ENCODE results near the gene TNFRSF18.

Gene TNFRSF18

GRCh38 chr1:1189111-1189510, 17.3 kb downstream of the TNFRSF18 start:
- no peak overlapping the region for H3K27ac ChIP-seq (replicated peaks)
- TF ChIP-seq SPI1 (IDR thresholded peaks at IDR 0.05; ENCODE audit: borderline replicate concordance, low read depth), result peak; percentile 29; the same call in 1 of the 2 replicates
- TF ChIP-seq CTCF (IDR thresholded peaks at IDR 0.05; ENCODE audit: insufficient read depth, low read length), result no peak
- no peak for TF ChIP-seq REST (IDR thresholded peaks at IDR 0.05; ENCODE audit: insufficient replicate concordance, low read depth)
- no peak overlapping the region for H3K4me3 ChIP-seq (replicated peaks; ENCODE audit: insufficient read depth, low read length)
- DNase-seq (ENCODE audit: low read depth in 1 of 2, low spot score in 1 of 2), result peak in 1 of 2 experiments; percentile 61
- no peaks in the 10 kb centered on the region for H3K27me3 ChIP-seq (ENCODE audit: insufficient read depth, poor library complexity, severe bottlenecking)

- no peak overlapping the region for H3K27ac ChIP-seq (replicated peaks)
- no peak for DNase-seq (ENCODE audit: low read depth in 1 of 2, low spot score in 1 of 2)
- no peak overlapping the region for H3K4me3 ChIP-seq (replicated peaks; ENCODE audit: insufficient read depth, low read length)
- H3K27me3 ChIP-seq (ENCODE audit: insufficient read depth, poor library complexity, severe bottlenecking), result no peaks in the 10 kb centered on the region
- TF ChIP-seq REST (IDR thresholded peaks at IDR 0.05; ENCODE audit: insufficient replicate concordance, low read depth), result no peak
- TF ChIP-seq CTCF (IDR thresholded peaks at IDR 0.05; ENCODE audit: insufficient read depth, low read length), result no peak
- TF ChIP-seq POLR2AphosphoS5 (IDR thresholded peaks at IDR 0.05; ENCODE audit: low read depth), result no peak
- TF ChIP-seq GABPA (IDR thresholded peaks at IDR 0.05; ENCODE audit: low read depth), result no peak
- TF ChIP-seq SPI1 (IDR thresholded peaks at IDR 0.05; ENCODE audit: borderline replicate concordance, low read depth), result no peak
Measured at GRCh38 chr1:1187938-1188337, 18.5 kb downstream of the TNFRSF18 start.

GRCh38 chr1:1185101-1185765, 21.2 kb downstream of the TNFRSF18 start:
- TF ChIP-seq SPI1 (IDR thresholded peaks at IDR 0.05; ENCODE audit: borderline replicate concordance, low read depth), result no peak
- TF ChIP-seq POLR2AphosphoS5 (IDR thresholded peaks at IDR 0.05; ENCODE audit: low read depth), result no peak
- no peak for TF ChIP-seq GABPA (IDR thresholded peaks at IDR 0.05; ENCODE audit: low read depth)
- TF ChIP-seq CTCF (IDR thresholded peaks at IDR 0.05; ENCODE audit: insufficient read depth, low read length), result no peak
- TF ChIP-seq REST (IDR thresholded peaks at IDR 0.05; ENCODE audit: insufficient replicate concordance, low read depth), result no peak
- no peak for DNase-seq (ENCODE audit: low read depth in 1 of 2, low spot score in 1 of 2)
- H3K4me3 ChIP-seq (replicated peaks; ENCODE audit: insufficient read depth, low read length), result no peak overlapping the region
- H3K27me3 ChIP-seq (ENCODE audit: insufficient read depth, poor library complexity, severe bottlenecking), result peaks cover 6% of the 10 kb centered on the region
- no peak overlapping the region for H3K27ac ChIP-seq (replicated peaks)
